CD4-positive, alpha-beta T cell treated with Interleukin-6 for 4 hours (primary cell): ENCODE data around the gene OTOP2.
"Not testable (repeated sequence)": the region's sequence is repeated elsewhere in the genome, so short reads cannot be mapped to it uniquely, and the experiment has no call there.

Experiments used
- DNase-seq: peaks from one replicate; pipeline ENCODE4 v3.0.0-alpha.2; 2020; ENCODE audit warnings: mixed read lengths

The OTOP2 gene

GRCh38 chr17:74953134-74953687 lies 29.1 kb downstream of the OTOP2 start:
- no peak for DNase-seq

DNA sequence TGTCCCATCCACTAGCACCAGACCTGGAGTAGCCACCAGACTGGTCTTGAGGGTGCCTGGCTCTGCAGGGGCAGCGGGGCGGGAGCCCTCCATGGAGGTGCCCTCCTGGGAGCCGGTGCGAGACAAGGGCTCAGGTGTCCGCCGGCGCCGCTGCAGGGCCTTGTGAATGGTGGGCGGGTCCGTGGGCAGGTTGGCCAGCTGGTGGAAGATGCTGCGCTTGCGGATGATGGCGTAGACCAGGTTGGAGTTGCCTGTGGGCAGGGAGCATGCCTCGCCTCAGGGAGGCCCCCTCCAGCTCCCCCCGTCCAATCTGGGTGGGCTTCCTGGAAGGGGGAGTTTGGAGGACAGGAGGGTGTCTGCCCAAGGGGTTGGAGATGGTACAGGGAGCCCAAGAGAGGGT lies 30.0 kb downstream of the OTOP2 start:
- DNase-seq = no peak

DNA sequence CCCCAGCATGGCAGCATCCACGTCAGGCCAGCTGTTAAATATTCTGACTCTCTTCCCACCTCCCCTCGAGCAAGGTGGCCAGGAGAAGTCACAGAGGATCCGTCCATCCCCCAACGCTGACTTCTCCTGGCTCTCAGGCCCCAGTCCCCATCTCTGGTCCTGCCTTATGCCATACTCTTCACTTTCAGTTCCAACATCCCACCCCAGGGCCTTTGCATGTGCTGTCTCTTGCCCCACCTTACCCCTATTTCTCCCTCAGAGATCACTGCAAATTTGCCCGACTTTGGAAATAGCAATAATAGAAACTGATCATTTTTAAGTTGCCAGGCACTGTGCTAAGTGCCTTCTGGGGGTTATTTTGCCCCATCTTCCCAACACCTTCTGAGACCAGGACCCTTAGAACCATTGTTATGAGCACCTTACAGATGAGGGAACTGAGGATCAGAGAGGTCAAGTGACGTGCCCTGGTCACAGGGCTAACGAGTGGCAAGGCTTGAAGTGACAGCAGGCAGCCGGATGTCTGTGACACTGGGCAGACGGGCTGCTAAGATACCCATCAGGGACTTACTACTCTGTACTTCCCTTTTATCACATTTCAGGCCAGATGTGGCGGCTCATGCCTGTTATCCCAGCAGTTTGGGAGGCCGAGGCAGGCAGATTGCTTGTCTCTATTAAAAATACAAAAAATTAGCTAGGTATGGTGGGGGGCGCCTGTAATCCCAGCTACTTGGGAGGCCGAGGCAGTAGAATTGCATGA lies 30.8 kb downstream of the OTOP2 start:
- no peak for DNase-seq

GRCh38 chr17:74956093-74956492 lies 32.0 kb downstream of the OTOP2 start:
- DNase-seq = no peak

DNA sequence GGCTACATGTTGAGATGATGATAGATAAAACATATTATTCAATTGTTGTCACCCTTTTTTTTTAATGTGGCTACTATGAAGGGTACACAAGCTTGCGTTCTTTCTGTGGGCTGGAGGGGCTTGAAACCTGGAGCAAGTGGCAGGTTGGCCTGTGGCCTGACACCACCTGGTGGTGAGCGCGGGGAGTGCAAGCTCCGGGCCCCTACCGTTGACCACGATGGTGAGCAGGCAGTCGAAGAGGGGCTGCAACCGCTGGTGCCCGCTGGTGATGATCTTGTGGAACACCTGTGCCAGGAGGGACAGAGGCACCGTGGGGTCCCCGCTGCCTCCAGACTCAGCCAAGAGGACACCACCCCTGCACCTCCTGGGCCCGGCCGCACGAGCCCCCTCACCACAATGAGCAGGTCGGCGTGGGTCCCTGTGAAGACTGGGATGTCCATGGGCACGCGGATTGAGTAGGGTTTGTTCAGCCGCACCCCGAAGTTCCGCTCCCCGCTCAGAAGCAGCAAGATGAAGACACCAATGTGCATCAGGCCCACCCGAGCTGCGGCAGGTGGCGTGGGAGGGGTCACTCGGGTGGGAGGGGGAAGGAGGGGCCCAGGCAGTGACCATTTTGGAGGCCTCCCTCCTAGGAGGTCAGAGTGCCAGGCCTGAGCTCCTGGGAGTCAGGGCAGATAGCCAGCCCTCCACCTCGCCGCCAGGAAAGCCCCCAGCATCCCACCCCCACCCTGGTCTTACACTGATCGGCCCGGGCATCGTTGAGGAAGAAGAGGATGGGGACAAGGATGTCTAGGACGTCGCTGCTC lies 34.1 kb downstream of the OTOP2 start:
- peak; percentile 82 for DNase-seq

- no peak for DNase-seq
Observed at GRCh38 chr17:74959826-74960515, 35.9 kb downstream of the OTOP2 start.

- peak; percentile 50 for DNase-seq
Observed at GRCh38 chr17:74960570-74961342, 36.7 kb downstream of the OTOP2 start.

DNA sequence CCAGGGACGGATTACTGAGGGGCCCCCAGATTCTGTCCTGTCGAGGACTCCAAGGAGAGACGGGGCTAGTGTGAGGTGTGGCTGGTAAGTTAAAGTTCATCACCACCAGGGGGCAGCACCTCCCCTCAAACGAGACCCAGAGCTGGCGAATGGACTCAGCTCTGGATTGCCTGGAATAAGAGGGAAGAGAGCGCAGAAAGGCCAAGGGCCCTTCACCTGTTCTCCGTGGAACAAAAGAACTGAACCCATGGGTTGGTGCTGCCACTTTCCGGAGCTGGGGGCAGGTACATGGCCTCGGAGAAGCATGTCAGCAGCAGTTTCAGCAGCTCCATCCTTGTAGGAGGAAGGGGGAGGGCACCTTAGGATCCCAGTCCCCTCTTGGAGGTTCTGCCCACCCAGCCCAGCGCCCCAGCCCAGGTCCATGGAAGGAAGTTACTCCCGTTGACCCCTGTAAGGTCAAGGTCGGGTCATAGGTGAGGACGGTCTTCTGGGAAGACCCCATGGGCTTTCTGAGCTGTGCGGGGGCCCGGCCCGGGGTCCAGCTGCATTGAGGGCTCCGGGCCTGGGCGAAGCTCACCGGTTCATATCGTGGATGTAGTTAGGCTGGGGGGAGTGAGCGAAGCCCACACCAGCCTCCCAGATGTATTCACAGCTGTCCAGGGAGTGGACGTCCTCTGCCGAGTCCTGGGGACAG lies 37.7 kb downstream of the OTOP2 start:
- peak; percentile 92 for DNase-seq

GRCh38 chr17:74962622-74963394 lies 38.7 kb downstream of the OTOP2 start:
- no peak for DNase-seq

DNA sequence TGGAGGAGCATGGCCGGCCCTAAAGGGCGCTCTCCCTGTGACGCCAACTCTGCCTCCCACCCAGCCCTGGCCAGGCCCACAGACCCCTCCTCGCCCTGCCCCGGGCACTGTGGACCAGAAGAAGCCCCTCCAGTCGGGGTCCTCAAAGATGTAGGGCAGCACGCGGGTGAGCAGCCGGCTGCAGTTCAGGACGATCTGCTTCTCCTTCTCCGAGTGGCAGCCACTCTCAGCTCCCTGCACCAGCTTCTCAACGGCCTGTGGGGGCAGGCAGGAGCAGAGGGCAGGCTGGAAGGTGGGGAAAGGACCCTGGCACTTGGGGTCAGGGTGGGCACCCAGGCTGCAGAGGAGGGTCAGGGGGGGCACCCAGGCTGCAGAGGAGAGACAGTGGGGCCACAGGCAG lies 39.6 kb downstream of the OTOP2 start:
- DNase-seq = no peak

- no peak for DNase-seq
Observed at GRCh38 chr17:74964246-74964761, 40.2 kb downstream of the OTOP2 start.

- DNase-seq = no peak
Observed at GRCh38 chr17:74964988-74965622, 41.0 kb downstream of the OTOP2 start.

- DNase-seq = no peak
Observed at GRCh38 chr17:74968361-74968780, 44.3 kb downstream of the OTOP2 start.

- DNase-seq = not testable (repeated sequence)
Observed at GRCh38 chr17:74969501-74969900, 45.4 kb downstream of the OTOP2 start.

DNA sequence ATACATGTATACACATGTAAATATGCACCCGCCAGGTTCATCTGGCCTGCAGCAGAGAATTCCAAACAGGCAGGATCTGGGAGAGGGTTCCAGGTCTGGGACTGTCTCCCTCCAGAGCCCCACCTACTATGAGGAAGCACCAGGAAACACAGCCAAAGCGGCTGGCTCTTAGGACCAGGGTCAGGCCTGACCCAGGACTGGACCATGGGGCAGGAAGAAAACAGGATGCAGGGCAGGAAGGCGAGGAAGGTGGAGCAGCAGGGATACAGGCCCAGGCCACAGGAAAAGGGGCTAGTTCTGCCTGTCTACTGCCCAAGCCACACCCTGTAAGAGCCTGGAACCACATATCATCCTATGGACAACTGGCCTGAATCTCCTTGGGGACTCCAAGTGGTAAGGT lies 46.3 kb downstream of the OTOP2 start:
- DNase-seq = no peak

DNA sequence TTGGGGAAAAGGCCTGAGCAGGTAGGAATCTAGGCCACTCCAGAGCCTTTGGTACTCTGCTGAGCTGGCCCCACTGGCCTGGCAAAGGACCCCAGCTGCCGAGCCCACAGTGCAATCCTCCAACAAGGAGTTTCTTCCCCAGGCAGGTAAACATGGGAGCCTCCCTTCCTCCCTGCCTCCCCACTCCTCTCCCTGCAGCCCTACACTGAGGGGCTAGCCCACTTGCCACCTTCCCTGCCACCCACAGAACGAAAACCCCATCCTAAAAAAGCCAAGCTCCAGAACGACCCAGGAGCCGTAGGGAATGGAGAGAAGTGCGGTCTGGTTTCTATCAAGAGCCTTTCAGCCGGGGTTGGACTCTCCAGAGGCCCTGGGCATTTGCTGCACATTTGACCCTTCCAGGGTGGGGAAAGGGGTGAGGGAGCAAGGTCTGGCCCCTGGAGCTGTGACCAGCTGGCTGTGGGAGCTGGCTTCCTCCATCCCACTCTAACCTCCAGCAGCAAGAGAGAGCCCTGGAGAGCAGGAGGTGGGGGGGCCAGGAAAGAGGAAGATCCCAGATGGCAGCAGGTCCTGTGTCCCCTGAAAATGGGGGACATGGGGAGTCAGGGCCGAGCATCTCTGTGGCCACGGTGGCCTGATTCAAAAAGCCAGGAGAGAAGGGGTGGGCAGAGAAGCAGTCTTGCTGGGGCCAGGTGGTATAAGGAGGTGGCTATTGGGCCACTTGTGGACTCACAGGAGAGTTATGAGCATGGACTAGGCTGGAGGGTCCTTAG lies 47.2 kb downstream of the OTOP2 start:
- DNase-seq = no peak

DNA sequence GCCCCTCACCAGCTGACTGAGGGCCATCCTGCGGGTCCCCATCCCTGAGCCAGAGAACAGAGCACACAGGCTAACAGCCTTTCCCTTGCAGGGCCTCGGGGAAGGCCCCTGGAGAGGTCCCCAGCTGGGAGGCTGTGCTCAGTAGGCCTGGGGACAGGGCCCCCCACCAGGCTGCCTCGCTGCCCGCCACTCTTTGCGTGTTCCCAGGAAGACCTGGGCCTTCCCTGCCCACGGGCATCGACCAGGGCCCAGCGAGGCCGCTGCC lies 47.7 kb downstream of the OTOP2 start:
- no peak for DNase-seq

- DNase-seq = peak; percentile 87
Observed at GRCh38 chr17:74972107-74972972, 48.3 kb downstream of the OTOP2 start, which contains the start of gene HID1. Gene HID1, minus strand, starts transcription at chr17:74972759. Its CDS starts 103 bp downstream, at chr17:74972656.

- DNase-seq = no peak
Observed at GRCh38 chr17:74972973-74973328, 48.9 kb downstream of the OTOP2 start.
